IMR-90 (cell line): ENCODE measurements around the gene NCOA7.

Source experiments
- BHLHE40 ChIP-seq: fragments of 150-350 bp; IDR thresholded peaks from 2 replicates; pipeline ENCODE4 v1.6.1; 2016; ENCODE audit warnings: mild to moderate bottlenecking, low read depth, low read length
- CHD1 ChIP-seq: IDR thresholded peaks from 2 replicates; pipeline ENCODE4 v1.6.1; 2012; ENCODE audit warnings: low read depth, low read length, improper control_type of control experiment
- CTCF ChIP-seq: conservative IDR thresholded peaks from 2 replicates; pipeline ENCODE4 v1.5.1; 2012; ENCODE audit warnings: mild to moderate bottlenecking, low read depth, low read length, improper control_type of control experiment
- ELK1 ChIP-seq: fragments of 150-350 bp; IDR thresholded peaks from 2 replicates; pipeline ENCODE4 v1.6.1; 2016; ENCODE audit warnings: low read depth, mild to moderate bottlenecking, low read length, moderate library complexity, borderline replicate concordance
- MAFK ChIP-seq: IDR thresholded peaks from 2 replicates; pipeline ENCODE4 v1.6.1; 2012; ENCODE audit warnings: low read depth, low read length, improper control_type of control experiment
- MAZ ChIP-seq: IDR thresholded peaks from 2 replicates; pipeline ENCODE4 v1.6.1; 2012; ENCODE audit warnings: low read depth, mild to moderate bottlenecking, low read length, improper control_type of control experiment, moderate library complexity, borderline replicate concordance
- MXI1 ChIP-seq: IDR thresholded peaks from 2 replicates; pipeline ENCODE4 v1.6.1; 2012; ENCODE audit warnings: low read depth, mild to moderate bottlenecking, low read length, moderate library complexity, borderline replicate concordance
- POLR2A ChIP-seq: IDR thresholded peaks from 2 replicates; pipeline ENCODE4 v1.6.1; 2012; ENCODE audit warnings: mild to moderate bottlenecking, low read depth, low read length
- RAD21 ChIP-seq: IDR thresholded peaks from 2 replicates; pipeline ENCODE4 v1.6.1; 2012; ENCODE audit warnings: low read length, improper control_type of control experiment
- RCOR1 ChIP-seq: IDR thresholded peaks from 2 replicates; pipeline ENCODE4 v1.6.1; 2012; ENCODE audit warnings: mild to moderate bottlenecking, low read length, improper control_type of control experiment; ENCODE audit not compliant: insufficient replicate concordance
- RFX5 ChIP-seq: IDR thresholded peaks from 2 replicates; pipeline ENCODE4 v1.8.0; 2012; ENCODE audit warnings: low read depth, mild to moderate bottlenecking, low read length, moderate library complexity

- no peak for TF ChIP-seq CTCF
- no peak for TF ChIP-seq MAFK
- no peak for TF ChIP-seq RFX5
- TF ChIP-seq RAD21: no peak
- no peak for TF ChIP-seq RCOR1
- no peak for TF ChIP-seq BHLHE40
- no peak for TF ChIP-seq POLR2A
- TF ChIP-seq MAZ: no peak
- no peak for TF ChIP-seq MXI1
- TF ChIP-seq CHD1: no peak
- no peak for TF ChIP-seq ELK1
These were observed 37.8 kb downstream of the NCOA7 start for GRCh38 chr6:125828476-125829039.
